Prostate gland (tissue), 2 donors: ENCODE measurements around the gene B3GLCT. TPM values are rescaled to one million over a fixed set of nuclear protein-coding genes. Genes with fewer than 3 reads are reported as not detected.

Experiments
- DNase-seq: peaks from one replicate; pipeline ENCODE4 v3.0.0-alpha.2; 2019; ENCODE audit warnings: low spot score
- H3K27ac ChIP-seq, 2 donors: fragments of 200-600 bp; sonication (generic); 2 replicates each; pipeline ENCODE4 v1.5.1; 2017 to 2019
- H3K27me3 ChIP-seq: fragments of 200-600 bp; sonication (generic); replicated peaks from 2 replicates; pipeline ENCODE4 v1.5.1; 2019; ENCODE audit not compliant: insufficient read depth
- H3K36me3 ChIP-seq, 2 donors: fragments of 200-600 bp; sonication (generic); 1 replicate in 1 of 2; 2 replicates in 1 of 2; pipeline versions ENCODE4 v1.5.1 to v1.8.1; 2017 to 2019
- H3K4me1 ChIP-seq: fragments of 200-600 bp; sonication (generic); replicated peaks from 2 replicates; pipeline ENCODE4 v1.5.1; 2019
- H3K4me3 ChIP-seq, 2 donors: fragments of 200-600 bp; sonication (generic); 2 replicates each; pipeline ENCODE4 v1.5.1; 2017 to 2019
- H3K9me3 ChIP-seq: fragments of 200-600 bp; sonication (generic); 2 replicates; pipeline ENCODE4 v1.5.1; 2017
- POLR2A ChIP-seq: fragments of 450-650 bp; IDR thresholded peaks from one replicate; pipeline ENCODE4 v1.6.1; 2016; ENCODE audit warnings: antibody characterized with exemption, mild to moderate bottlenecking
- POLR2AphosphoS5 ChIP-seq: sonication (generic); formaldehyde crosslinking; IDR thresholded peaks from one replicate; pipeline ENCODE4 v1.6.1; 2017; ENCODE audit warnings: antibody characterized with exemption
- WGBS: methylation state at CpG from one replicate; pipeline ENCODE4 v1.1.5; 2018; 5-methylcytosine and 5-hydroxymethylcytosine counted together
- intact Hi-C: fragments of 100-400 bp; cut with DNase I; formaldehyde crosslinking; loops from one replicate; pipeline ENCODE4 v1.14.2; 2022
- total RNA-seq, 2 donors: library from RNA; depleted of rRNA; stranded (reverse); fragments of >200 nt; gene quantifications; one replicate each; pipeline ENCODE4 v1.1.0, GENCODE V29; 2016
- TF ChIP-seq, protein P1 (sequence below), 4 experiments: fragments of 200-600 bp in 2 of 4; fragments of 450-650 bp in 2 of 4; sonication (generic) in 2 of 4; IDR thresholded peaks; 1 replicate in 3 of 4; 2 replicates in 1 of 4; pipeline ENCODE4 v1.5.1; 2016 to 2019; ENCODE audit warnings: antibody characterized with exemption in 4 of 4, mild to moderate bottlenecking in 2 of 4, moderate library complexity in 2 of 4

The B3GLCT gene
- total RNA-seq, 2 donors from 2014 or later: 4.4 to 14.7 TPM

DNA sequence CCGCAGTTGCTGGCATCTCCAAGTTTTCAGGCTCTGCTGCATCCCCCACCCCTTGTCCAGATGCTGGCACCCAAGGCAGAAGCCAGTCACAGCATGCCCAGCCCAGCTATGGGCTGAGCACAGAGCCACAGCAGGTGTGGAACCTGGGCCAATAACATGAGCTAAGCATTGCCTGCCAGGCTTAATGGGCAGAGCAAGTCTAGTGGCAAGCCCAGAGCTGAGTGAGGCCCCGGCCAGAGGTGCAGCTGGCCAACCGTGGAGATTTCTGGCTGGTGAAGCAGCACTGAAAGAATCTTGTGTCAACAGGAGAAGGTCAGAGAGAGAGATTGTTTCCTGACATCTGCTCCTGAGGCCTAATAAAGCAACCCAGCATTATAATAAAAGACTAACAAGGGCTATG lies 111.0 kb downstream of the B3GLCT start:
- intact Hi-C loops: no loop called here
- Histone ChIP-seq H3K4me3 (no peak overlapping the region), H3K27ac (no peak overlapping the region), H3K4me1 (no peaks in the 10 kb centered on the region), H3K36me3 (no peaks in the 10 kb centered on the region), H3K27me3 (no peaks in the 10 kb centered on the region), H3K9me3 (no peaks in the 10 kb centered on the region)
- WGBS: 37% methylated on average over 2 of the region's 3 CpGs
- TF ChIP-seq, protein P1, sequence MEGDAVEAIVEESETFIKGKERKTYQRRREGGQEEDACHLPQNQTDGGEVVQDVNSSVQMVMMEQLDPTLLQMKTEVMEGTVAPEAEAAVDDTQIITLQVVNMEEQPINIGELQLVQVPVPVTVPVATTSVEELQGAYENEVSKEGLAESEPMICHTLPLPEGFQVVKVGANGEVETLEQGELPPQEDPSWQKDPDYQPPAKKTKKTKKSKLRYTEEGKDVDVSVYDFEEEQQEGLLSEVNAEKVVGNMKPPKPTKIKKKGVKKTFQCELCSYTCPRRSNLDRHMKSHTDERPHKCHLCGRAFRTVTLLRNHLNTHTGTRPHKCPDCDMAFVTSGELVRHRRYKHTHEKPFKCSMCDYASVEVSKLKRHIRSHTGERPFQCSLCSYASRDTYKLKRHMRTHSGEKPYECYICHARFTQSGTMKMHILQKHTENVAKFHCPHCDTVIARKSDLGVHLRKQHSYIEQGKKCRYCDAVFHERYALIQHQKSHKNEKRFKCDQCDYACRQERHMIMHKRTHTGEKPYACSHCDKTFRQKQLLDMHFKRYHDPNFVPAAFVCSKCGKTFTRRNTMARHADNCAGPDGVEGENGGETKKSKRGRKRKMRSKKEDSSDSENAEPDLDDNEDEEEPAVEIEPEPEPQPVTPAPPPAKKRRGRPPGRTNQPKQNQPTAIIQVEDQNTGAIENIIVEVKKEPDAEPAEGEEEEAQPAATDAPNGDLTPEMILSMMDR (IDR thresholded peaks at IDR 0.05): no peak
- peak; percentile 66 for TF ChIP-seq POLR2AphosphoS5
- peak; percentile 78 for DNase-seq

DNA sequence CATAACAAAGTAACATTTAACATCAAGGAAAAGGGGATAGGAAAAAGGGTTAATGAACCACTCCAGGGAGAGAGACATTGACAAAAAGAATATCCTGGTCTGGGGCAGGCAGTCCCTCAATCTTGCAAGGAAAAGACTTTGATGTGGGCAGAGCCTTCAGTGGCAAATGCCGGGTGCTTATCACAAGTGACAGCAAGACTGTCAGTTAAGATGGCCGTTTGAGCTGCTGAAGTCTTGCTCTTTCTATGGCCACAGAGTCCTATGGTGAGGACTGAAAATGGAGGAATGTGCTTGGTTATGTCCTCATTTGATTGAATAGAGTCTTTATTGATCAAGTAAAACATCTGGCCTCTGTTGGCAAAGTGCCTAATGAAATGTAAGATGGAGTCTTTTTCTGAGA lies 112.1 kb downstream of the B3GLCT start:
- no peaks in the 10 kb centered on the region for H3K4me1 ChIP-seq
- WGBS: 55% methylated on average over 2 of the region's 2 CpGs
- no peak overlapping the region for H3K4me3 ChIP-seq
- TF ChIP-seq, protein P1 (IDR thresholded peaks at IDR 0.05): no peak
- TF ChIP-seq POLR2AphosphoS5: no peak
- H3K27me3 ChIP-seq: no peaks in the 10 kb centered on the region
- no peak for DNase-seq
- H3K36me3 ChIP-seq: no peaks in the 10 kb centered on the region
- no peak overlapping the region for H3K27ac ChIP-seq
- H3K9me3 ChIP-seq: no peaks in the 10 kb centered on the region
- intact Hi-C loops: no loop called here

DNA sequence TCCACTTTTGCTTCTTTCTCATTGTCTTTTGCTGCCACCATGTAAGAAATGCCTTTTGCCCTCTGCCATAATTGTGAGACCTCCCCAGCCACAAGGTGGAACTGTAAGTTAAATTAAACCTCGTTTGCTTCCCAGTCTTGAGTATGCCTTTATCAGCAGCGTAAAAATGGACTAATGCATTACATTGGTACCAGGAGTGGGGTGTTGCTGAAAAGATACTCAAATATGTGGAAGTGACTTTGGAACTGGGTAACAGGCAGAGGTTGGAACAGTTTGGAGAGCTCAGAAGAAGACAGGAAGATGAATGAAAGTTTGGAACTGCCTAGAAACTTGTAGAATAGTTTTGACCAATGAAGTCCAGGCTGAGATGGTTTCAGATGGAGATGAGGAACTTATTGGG lies 115.2 kb downstream of the B3GLCT start:
- TF ChIP-seq, protein P1 (IDR thresholded peaks at IDR 0.05): no peak
- TF ChIP-seq POLR2AphosphoS5 (no peak), POLR2A (no peak)
- H3K27me3 ChIP-seq: no peaks in the 10 kb centered on the region
- DNase-seq: no peak
- no peaks in the 10 kb centered on the region for H3K36me3 ChIP-seq
- no peaks in the 10 kb centered on the region for H3K4me1 ChIP-seq
- H3K27ac ChIP-seq: no peak overlapping the region
- intact Hi-C loops: no loop called here
- H3K4me3 ChIP-seq: no peak overlapping the region
- 90% methylated on average over 2 of the region's 2 CpGs for WGBS
- no peaks in the 10 kb centered on the region for H3K9me3 ChIP-seq

DNA sequence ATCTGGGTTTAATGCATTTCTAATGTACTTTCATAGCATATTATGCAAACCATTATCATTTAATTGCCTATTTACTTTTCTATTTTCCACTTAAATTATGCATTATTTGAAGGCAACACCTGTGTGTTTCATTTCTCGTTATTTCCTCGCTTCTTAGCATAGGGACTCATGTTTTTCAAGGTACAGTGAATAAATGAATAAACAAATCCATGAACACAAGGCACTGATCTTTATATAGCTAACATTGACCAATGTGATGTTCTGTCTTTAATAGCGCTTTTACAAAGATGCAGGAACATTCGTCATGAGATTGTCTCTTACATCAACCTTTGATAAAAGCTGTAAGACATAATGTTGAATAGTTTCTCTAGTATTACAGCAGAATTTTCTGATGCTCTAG lies 121.2 kb downstream of the B3GLCT start:
- intact Hi-C loops: no loop called here
- H3K4me1 ChIP-seq: no peaks in the 10 kb centered on the region
- H3K4me3 ChIP-seq: no peak overlapping the region
- no peak for DNase-seq
- WGBS: 95% methylated on average over 4 of the region's 4 CpGs
- no peak overlapping the region for H3K27ac ChIP-seq
- no peaks in the 10 kb centered on the region for H3K36me3 ChIP-seq
- H3K9me3 ChIP-seq: no peaks in the 10 kb centered on the region
- no peak for TF ChIP-seq POLR2AphosphoS5
- TF ChIP-seq POLR2A: no peak
- TF ChIP-seq, protein P1 (IDR thresholded peaks at IDR 0.05): no peak
- H3K27me3 ChIP-seq: no peaks in the 10 kb centered on the region

GRCh38 chr13:31321457-31321856 lies 121.7 kb downstream of the B3GLCT start:
- Histone ChIP-seq H3K36me3 (no peaks in the 10 kb centered on the region), H3K27ac (no peak overlapping the region), H3K27me3 (no peaks in the 10 kb centered on the region), H3K4me3 (no peak overlapping the region), H3K9me3 (no peaks in the 10 kb centered on the region), H3K4me1 (no peaks in the 10 kb centered on the region)
- TF ChIP-seq, protein P1 (IDR thresholded peaks at IDR 0.05): no peak
- TF ChIP-seq POLR2A: no peak
- no peak for TF ChIP-seq POLR2AphosphoS5
- DNase-seq: no peak
- intact Hi-C loops: no loop called here
- 98% methylated on average over 3 of the region's 3 CpGs for WGBS
